WI38 (cell line): ENCODE results near the gene ISY1.

Experiments
- H3K4me3 ChIP-seq: 2 replicates; pipeline ENCODE4 v1.5.1; 2011; ENCODE audit warnings: low read depth, mild to moderate bottlenecking, control low read depth, low read length
- TF ChIP-seq, protein P1 (sequence below): IDR thresholded peaks from 2 replicates; pipeline ENCODE4 v1.5.1; 2012; ENCODE audit warnings: low read depth, mild to moderate bottlenecking, control low read depth, low read length

ISY1 gene

DNA sequence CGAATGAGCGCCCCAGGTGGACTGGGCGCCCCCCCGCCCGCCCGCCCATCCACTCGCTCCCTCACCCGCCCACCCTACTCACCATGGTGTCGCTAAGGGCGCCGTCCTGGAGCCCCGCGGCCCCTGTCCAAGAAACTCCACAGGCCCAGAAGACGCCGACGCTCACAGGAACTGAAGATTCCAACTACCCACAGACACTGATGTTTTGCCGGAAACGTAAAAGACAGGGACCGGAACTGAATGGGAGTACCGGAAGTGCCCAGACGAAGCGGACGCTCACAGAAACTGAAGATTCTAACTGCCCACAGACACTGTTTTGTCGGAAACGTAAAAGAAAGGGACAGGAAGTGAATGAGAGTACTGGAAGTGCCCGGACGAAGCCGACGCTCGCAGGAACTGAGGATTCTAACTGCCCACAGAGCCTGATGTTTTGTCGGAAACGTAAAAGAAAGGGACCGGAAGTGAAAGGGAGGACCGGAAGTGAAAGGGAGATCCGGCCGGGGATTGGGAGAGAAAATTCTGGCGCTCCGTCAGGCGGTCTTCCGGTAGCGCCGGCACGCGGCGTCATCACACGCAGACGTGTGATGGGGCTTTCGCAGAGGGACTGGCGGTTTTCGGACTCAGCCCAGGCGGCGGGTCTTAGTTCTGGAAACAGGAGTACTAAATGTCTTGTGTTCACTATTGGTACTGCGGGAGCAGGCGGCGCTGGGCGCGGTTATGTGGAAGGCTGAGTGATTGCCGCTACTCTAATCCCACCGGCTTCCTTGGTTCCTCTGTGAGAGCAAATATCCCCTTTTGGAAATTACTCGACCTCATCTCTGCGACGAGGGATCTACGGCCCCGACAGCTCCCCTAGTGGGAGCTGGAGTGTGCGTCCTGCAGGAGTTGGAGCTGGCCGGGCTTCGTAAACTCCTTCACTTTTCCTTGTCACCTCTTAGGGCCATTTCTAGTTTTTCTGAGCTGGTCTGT lies at the start of gene ISY1:
TSS of gene ISY1 (minus strand) at position 173 of the 969 bp plus-strand sequence. CDS start at position 85, 88 bp downstream.
- H3K4me3 ChIP-seq: peak within 1 kb of the TSS; percentile 95
- TF ChIP-seq, protein P1, sequence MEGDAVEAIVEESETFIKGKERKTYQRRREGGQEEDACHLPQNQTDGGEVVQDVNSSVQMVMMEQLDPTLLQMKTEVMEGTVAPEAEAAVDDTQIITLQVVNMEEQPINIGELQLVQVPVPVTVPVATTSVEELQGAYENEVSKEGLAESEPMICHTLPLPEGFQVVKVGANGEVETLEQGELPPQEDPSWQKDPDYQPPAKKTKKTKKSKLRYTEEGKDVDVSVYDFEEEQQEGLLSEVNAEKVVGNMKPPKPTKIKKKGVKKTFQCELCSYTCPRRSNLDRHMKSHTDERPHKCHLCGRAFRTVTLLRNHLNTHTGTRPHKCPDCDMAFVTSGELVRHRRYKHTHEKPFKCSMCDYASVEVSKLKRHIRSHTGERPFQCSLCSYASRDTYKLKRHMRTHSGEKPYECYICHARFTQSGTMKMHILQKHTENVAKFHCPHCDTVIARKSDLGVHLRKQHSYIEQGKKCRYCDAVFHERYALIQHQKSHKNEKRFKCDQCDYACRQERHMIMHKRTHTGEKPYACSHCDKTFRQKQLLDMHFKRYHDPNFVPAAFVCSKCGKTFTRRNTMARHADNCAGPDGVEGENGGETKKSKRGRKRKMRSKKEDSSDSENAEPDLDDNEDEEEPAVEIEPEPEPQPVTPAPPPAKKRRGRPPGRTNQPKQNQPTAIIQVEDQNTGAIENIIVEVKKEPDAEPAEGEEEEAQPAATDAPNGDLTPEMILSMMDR: peak; percentile 91

DNA sequence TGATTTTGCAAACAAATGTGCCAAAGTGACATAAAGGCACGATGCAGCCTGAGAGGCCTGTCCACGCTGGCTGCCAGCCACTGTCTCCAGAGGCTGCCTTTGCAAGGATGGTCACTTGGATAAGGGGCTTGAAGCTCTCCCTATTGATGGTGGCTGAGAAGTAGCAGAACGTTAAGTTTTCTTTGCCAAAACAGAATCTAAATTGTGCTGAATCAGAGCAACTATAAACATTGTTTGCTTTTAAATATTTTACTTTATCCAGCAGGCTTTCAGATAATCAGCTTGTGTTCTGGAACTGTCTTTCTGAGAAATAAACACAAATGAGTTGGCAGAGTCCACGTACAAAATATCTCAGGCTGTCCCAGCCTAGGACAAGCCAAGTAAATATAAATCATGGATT lies 46.6 kb upstream of the ISY1 start:
- TF ChIP-seq, protein P1: no peak
- H3K4me3 ChIP-seq: no peak overlapping the region

DNA sequence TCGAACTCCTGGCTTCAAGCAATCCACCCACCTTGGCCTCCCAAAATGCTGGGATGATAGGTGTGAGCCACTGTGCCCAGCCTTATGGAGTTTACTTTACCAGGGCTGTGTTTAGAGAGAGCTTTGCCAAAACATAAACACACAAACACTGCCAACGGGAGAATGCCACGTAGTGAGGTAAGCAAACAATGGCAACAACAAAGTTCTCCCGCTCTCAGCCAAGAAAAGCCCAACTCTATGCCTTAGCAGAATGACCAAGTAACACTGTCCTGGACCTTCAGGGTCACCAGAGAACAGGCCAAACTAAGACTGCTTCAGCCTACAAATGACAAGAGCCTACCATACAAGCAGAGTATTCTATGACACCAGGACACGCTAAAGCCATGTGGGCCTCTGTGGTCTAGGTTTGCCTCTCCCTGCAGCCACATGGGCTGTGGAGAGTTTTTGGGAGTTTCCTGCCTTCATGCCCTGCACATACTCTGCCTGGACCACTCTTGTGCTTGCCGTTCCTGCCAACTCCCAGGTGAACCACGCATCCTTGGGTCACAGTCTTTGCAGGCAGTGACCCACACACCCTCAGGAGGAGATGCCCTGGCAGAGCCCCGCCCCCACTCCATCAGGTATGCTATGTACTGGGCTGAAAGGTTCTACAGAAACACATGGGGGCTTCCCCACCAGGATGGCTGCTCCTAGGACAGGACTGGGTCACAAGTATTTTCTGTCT lies 44.4 kb upstream of the ISY1 start:
- TF ChIP-seq, protein P1: no peak

DNA sequence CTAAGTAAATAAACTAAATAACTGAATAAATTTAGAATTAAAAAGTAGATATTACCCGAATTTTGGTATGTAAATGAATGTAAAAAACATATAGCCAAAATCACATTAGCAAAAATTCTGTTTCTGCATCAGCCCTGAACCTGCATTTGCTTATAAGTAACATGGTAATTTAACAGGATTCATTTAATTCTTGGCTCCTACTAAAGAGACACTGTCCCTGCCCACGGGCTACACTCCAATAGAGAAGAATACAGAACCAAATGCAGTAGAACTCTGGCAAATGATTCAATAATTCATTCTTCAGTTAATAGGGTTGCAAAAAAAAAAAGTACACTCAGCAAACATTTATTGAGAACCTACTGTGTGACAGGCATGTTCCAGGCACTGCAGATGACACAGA lies 43.6 kb upstream of the ISY1 start:
- H3K4me3 ChIP-seq: no peak overlapping the region
- TF ChIP-seq, protein P1: no peak

More for the DNA sequence above, 44.4 kb upstream of the ISY1 start:
- no peak overlapping the region for H3K4me3 ChIP-seq

DNA sequence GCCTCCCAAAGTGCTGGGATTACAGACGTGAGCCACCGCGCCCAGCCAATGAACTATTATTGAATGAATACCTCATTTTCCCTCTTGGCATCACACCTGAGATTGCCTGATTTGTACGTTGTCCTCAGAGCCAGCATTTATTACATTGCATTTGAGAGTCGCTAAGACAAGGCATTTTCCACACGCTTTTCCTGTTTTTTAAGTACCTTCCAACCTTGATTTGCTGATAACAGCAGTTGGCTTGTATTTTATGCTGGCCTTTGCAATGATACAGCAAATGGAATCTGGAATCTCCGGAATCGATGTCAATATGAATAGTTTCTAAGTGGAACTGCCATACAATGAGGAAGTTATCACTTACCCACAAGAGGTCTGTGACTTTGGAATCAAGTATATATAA lies 38.5 kb upstream of the ISY1 start:
- no peak overlapping the region for H3K4me3 ChIP-seq
- TF ChIP-seq, protein P1: no peak

DNA sequence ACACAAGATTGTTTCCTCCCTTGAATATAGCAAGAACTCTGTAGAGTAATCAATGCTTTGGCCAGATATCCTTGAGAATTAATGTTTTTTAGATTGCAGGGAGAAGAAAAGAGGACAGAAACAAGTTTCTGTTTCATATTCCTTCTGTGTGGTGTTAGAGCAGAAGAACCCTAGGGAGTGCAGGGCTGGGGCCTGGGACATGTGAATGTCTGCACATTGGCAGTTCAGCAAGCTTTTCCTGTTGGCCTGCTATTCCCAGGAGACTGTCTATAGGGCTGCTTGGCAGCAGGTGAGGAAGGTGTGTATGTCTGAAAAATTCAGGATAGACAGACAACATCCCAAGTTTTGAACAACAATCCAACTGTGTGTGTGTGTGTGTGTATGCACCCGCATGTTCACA lies 36.5 kb upstream of the ISY1 start:
- TF ChIP-seq, protein P1: no peak

DNA sequence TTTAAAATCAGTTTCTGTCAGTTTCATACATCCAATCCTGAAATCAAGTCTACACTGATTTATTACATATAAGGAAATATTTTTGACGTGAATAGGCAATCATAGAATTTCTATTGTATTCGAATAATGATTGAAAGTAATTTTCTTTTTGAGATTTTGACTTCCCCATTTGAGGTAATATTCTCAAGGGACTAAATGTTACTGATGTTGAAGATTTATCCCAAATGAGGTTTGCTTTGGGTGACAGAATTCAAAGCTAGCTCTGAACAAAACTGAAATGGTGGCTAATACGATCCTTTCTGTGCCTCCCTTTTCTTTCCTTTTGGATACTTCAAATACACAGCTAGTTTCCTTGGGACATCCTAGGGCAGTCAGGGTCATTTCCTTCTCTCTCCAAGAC lies 35.7 kb upstream of the ISY1 start:
- TF ChIP-seq, protein P1: no peak
- H3K4me3 ChIP-seq: peak overlapping the region; percentile 34

More for the DNA sequence above, 36.5 kb upstream of the ISY1 start:
- no peak overlapping the region for H3K4me3 ChIP-seq
